ENCODE data around the gene ZNF639.

DNA sequence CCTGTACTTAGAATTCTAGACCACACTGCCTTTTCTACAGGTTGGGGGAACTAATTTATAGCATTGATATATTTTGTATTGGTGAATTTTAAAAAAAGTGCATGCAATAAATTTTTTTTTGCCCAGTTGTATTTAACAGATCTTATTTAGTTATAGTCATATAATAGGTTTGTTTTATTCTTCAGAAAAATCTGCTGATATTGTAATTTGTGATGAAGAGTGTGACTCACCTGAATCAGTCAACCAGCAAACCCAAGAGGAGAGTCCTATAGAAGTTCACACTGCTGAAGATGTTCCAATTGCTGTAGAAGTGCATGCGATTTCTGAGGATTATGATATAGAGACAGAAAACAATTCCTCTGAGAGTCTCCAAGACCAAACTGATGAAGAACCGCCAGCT is 10.3 kb downstream of the ZNF639 start:
- TF ChIP-seq, protein P1, sequence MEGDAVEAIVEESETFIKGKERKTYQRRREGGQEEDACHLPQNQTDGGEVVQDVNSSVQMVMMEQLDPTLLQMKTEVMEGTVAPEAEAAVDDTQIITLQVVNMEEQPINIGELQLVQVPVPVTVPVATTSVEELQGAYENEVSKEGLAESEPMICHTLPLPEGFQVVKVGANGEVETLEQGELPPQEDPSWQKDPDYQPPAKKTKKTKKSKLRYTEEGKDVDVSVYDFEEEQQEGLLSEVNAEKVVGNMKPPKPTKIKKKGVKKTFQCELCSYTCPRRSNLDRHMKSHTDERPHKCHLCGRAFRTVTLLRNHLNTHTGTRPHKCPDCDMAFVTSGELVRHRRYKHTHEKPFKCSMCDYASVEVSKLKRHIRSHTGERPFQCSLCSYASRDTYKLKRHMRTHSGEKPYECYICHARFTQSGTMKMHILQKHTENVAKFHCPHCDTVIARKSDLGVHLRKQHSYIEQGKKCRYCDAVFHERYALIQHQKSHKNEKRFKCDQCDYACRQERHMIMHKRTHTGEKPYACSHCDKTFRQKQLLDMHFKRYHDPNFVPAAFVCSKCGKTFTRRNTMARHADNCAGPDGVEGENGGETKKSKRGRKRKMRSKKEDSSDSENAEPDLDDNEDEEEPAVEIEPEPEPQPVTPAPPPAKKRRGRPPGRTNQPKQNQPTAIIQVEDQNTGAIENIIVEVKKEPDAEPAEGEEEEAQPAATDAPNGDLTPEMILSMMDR (conservative IDR thresholded peaks at IDR 0.05), result no peak
- TF ChIP-seq EZH2 (IDR thresholded peaks at IDR 0.05; ENCODE audit: low read depth), result no peak
